T-helper 2 cell treated with Interferon-gamma antibody and Interleukin-4, amounts not matched to agents 100 ng/mL and 5 ng/mL, for 36 hours (primary cell): ENCODE measurements around the gene HMG20B. TPM values are rescaled to one million over a fixed set of nuclear protein-coding genes. Genes with fewer than 3 reads are reported as not detected.
"Not testable (repeated sequence)": the region's sequence is repeated elsewhere in the genome, so short reads cannot be mapped to it uniquely, and the experiment has no call there.

ENCODE experiments used
- intact Hi-C: fragments of 100-400 bp; cut with micrococcal nuclease; formaldehyde crosslinking; loops from one replicate; pipeline ENCODE4 v1.15.1; 2023
- total RNA-seq: library from RNA; stranded (reverse); gene quantifications from 2 replicates; pipeline ENCODE4 v1.2.3, GENCODE V29; 2022

HMG20B gene
- total RNA-seq, 1 donor from 2014 or later, result 41.0 TPM

DNA sequence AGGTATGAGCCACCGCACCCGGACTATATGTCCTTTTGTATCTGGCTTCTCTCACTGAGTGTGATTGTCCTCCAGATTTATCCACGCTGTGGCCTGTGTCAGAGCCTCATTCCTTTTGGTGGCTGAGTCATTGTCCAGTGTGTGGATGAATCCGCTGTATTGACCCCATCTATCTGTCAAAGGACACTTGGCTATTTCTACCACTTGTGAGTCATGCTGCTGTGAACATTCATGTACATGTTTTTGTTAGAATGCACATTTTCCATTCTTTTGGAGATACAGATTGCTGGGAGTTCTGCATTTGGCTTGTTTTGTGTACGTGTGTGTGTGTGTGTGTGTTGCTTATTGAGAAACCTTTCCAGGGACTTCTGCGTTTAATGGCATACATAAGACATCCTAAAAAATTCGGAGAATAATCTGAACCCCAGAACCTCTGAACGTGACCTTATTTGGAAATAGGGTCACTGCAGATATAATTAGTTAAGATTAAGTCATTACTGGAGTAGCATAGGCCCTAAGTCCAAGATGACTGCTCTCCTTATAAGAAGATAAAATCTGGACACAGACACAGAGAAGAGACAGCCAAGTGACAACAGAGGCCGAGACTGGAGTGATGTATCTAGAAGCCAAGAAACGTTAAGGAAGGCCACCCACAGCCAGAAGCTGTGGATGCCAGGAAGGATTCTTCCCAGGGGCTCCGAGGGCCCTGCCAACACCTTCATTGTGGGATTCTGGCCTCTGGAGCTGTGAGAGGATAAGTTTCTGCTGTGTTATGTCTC, 7.6 kb downstream of the HMG20B start:
- intact Hi-C loops, result no loop called here

DNA sequence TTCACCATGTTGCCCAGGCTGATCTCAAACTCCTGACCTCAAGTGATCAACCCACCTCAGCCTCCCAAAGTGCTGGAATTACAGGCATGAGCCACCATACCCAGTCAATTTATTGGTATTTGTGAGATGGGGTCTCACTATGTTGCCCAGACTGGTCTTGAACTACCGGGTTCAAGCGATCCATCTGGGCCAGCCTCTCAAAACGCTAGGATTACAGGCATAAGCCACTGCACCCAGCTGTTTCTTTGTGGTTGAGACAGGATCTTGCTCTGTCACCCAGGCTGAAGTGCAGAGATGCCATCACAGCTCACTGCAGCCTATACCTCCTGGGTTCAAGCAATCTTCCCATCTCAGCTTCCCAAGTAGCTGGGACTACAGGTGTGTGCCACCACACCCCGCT, 9.0 kb downstream of the HMG20B start:
- intact Hi-C loops, result not testable (repeated sequence)

DNA sequence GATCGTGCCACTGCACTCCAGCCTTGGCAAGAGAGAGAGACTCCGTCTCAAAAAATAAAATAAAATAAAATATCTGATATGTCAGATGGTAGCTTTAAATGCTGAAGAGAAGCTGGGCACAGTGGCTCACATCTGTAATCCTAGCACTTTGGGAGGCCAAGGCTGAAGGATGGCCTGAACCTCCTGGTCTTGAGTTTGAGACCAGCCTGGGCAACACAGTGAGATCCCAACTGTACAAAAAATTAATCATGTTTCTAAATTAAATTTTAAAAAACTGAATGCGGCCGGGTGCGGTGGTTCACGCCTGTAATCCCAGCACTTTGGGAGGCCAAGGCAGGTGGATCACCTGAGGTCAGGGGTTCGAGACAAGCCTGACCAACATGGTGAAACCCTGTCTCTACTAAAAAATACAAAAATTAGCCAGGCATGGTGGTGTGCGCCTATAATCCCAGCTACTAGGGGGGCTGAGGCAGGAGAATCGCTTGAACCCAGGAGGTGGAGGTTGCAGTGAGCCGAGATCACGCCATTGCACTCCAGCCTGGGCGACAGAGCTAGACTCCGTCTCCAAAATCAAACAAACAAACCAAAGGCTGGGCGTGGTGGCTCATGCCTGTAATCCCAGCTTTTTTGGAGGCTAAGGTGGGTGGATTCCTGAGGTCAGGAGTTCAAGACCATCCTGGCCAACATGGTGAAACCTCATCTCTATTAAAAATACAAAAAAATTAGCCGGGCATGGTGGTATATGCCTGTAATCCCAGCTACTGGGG, 11.5 kb downstream of the HMG20B start:
- intact Hi-C loops, result not testable (repeated sequence)

DNA sequence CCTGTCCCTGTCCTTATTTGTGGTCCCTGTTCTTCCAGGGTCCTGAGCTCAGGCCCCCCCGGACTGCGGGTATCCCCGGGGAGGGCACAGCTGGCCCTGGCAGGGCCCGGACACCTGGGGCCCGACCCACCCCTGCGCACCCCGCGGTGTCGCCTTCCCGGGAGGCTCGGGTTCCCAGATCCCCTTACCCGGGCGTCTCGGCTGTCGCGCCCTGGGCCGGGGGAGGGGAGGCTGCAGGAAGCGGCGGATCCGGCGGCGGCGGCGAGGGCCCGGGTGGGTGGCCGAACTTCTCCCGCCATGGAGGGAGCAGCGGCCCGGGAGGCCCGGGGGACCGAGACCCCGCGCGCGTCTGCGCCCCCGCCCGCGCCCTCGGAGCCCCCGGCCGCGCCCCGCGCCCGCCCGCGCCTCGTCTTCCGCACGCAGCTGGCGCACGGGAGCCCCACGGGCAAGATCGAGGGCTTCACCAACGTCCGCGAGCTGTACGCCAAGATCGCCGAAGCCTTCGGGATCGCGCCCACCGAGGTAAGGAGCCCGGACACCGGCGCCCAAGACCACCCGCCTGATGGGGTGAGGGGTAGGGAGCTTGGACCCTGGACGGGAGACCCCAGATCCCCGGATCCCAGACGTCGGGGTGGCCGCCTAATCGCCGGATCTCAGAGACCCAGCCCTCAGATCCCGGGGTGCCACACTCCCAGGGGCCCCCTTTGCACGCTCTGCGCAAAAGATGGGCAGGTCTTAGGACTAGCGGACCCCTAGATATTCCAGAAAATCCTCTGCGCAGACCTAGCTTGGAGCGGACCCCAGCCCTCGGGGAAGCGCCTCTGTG, 12.8 kb downstream of the HMG20B start, which contains the start of gene GIPC3:
Gene GIPC3 (plus strand): TSS at position 178 of the 826 bp plus-strand sequence. CDS start 120 bp downstream, at position 298.
- intact Hi-C loops, result no loop called here

DNA sequence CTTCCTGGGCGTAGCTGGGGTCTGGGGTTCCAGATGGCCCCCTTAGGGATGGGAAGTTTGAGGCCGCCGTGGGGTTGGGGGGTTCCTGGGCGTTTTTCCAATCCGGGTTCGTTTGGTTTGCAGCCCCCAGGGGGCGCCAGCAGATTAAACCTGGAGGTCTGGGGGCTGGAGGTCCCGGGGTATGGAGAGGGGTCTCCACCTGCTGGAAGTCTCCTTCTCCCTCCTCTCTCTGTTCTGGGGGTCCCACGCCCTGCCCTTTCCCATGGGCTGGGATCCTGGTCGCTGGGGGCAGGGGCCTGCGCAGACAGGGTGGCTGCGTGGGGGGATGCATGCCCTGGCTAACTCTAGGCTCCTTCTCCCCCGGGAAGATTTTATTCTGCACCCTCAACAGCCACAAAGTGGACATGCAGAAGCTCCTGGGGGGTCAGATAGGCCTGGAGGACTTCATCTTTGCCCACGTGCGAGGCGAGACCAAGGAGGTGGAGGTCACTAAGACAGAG, 13.4 kb downstream of the HMG20B start:
- intact Hi-C loops, result no loop called here

DNA sequence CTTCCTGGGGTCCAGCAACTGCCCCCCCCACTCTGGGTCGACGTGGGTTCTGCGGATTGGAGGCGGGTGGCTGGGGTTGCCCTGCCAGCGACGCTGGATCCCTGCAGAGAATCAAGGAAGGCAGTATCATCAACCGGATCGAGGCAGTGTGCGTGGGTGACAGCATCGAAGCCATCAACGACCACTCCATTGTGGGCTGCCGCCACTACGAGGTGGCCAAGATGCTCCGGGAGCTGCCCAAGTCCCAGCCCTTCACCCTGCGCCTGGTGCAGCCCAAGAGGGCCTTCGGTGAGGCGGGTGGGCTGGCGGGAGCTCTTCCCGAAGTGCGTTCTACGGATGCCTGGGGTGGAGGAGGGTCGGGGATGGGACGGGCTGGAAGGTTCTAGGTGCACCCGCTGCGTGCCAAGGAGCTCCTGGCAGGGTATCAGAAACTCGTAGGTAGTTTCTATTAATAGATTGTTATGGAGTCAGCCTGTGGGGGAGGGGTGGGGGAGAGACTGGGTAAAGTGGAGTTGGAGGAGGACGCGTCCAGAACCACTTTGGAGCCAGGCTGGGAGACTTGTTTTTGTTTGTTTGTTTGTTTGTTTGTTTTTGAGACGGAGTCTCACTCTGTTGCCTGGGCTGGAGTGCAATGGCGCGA, 14.1 kb downstream of the HMG20B start:
- intact Hi-C loops, result no loop called here

DNA sequence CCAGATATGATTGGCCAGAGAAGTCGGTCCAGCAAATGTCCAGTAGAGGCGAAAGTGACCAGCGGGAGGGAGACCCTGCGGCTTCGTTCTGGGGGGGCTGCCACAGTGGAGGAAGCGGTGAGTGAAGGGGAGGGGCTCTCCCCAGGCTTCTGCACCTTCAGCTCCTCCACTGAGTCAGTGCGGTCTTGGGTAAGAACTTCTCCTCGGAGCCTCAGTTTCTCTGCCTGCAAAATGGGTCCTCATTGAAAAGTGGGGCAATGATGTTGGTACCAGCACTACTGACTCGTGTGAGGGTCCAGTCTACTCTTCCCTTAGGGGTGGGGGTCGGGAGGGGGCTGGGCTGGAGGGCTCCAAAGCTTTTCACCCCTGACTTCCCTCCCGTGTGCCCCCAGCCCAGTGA, 16.7 kb downstream of the HMG20B start:
- intact Hi-C loops, result no loop called here

DNA sequence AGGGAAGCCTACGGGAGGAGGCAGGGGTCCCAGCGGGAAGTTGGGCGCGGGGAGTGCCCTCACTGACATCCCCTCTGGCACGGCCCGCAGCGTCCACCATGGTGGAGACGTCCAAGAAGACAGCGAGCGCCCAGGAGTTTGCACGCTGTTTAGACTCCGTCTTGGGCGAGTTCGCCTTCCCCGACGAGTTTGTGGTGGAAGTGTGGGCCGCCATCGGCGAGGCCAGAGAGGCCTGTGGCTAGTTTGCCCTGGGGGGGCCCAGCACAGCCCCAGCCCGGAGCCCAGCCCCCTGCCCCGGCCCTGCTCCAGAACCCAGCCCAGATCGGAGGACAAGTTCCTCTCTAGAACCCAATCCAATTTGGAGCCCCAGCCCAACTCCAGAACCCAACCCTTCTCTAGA, 17.2 kb downstream of the HMG20B start:
- intact Hi-C loops, result no loop called here

DNA sequence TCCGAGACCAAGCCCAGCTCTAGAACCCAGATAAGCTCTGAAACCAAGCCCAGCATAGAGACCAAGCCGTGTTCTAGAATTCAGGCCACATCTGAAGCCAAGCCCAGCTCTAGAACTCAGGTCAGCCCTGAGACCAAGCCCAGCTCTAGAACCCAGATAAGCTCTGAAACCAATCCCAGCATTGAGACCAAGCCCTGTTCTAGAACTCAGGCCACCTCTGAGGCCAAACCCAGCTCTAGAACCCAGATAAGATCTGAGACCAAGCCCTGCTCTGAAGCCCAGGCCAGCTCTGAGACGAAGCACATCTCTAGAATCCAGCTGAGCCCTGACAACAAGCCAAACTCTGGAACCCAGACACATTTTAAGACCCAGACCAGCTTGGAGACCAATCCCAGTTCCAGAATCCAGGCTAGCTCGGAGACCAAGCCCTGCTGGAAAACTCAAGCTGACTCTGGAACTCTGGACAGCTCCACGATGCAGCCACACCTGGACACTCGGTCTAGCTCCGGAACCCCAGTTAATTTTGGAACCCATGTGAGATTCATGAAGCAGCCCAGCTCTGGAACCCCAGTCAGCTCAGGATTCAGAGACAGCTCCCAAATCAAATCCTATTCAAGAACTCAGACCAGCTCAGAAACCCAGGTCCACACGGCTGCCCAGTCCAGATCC, 18.4 kb downstream of the HMG20B start:
- intact Hi-C loops, result no loop called here

DNA sequence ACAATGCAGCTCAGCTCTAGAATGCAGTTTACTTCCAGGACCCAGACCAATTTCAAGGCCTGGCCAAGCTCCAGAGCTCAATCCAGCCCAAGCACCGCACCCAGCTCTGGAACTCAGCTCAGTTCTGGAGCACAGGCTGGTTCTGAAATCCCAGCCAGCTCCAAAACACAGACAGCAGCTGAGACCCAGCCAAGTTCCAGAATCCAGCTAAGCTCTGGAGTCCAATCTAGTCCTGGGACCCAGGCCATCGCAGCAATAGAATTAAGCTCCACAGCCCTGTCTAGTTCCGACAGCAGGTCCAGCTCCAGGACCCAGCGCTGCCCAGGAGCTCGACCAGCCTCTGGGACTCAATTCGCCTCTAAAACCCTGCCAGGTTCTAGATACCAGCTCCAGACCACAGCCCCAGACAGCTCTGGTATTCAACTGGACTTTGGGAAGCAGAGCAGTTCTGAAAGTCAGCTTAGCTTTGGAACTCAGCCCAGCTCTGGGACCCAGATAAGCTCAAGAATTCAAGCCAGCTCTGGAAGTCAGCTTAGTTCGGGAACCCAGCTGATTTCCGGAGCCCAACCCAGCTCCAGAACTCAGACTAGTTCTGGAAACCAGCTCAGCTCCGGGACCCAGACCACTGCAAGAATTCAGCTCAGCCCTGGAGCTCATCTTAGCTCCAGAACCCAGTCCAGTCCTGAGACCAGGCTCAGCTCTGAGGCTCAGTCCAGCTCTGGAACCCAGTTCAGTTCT, 19.3 kb downstream of the HMG20B start:
- intact Hi-C loops, result no loop called here

DNA sequence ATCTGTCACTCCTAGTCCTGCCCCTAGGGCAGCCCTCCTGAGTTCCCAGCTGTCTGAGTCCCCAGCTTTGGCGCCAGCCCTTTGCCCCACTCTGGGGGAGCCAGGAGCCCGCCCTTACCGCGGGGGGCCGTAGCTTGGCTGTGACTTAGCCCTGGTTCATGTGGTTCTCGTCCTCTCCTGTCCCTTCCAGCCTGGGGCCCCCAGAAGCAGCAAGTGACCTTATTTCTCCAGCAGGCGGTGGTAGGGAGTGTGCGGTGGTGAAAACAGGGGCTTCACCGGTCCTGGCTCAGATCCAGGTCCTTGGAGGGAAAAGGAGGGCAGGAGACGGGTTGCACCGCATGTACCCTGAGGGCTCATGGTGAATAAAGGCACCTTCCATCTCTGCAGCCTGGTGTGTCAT, 20.4 kb downstream of the HMG20B start:
- intact Hi-C loops, result no loop called here

DNA sequence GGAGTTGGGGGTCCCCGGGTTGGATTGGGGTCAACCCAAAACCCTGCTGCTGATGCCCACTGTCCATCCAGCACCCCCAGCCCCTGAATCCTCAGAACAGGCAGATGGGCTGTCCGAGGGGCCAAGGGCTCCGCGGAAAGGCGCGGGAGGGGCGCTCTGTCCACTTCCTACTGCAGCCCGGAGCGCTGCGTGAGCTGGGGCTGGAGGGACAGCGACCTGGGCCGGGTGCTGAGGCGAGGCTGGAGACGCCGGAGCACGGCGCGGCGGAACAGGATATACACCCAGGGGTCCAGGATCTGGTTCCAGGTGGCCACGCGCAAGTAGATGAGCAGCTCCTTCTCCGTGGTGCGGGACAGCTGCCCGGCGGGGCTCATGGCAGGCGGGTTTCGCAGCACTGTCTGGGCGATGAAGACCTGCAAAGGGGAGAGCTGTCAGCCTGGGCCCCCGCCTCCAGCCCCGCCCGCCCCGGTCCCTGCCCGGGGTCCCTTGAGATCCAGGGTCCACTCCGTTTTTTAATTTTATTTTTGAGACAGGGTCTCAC, 22.8 kb downstream of the HMG20B start:
- intact Hi-C loops, result no loop called here

DNA sequence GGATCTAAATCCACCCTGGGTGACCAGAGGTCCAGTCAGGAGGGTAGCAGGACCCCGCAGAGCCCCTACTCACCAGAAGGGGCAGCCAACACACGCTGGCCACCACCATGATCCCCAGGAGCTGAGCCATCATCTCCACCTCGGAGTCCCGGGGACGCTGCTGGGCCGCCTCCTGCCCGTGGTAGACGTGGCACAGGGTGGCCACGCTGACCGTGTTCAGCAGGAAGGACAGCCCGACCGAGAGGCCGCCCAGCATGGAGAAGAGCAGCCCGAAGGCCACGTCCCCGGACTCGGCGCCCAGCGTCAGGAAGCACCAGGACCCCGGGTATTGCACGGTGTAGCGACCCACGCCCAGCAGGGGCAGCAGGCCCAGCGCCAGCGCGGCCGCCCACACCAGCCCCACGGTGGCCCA, 27.0 kb downstream of the HMG20B start:
- intact Hi-C loops, result no loop called here

DNA sequence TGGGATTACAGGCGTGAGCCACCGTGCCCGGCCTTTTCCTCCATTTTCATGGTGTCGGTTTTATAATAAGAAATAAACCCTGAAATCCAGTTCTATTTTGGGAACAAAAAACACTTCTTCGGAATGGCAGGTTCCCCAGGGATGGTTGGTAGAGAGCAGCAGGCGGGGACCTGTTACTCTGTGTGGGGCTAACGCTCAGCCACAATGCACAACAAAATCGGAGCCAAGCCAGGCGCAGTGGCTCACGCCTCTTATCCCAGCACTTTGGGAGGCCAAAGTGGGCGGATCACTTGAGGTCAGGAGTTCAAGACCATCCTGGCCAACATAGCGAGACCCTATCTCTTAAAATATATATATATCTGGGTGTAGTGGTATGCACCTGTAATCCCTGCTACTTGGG, 28.3 kb downstream of the HMG20B start:
- intact Hi-C loops, result no loop called here

DNA sequence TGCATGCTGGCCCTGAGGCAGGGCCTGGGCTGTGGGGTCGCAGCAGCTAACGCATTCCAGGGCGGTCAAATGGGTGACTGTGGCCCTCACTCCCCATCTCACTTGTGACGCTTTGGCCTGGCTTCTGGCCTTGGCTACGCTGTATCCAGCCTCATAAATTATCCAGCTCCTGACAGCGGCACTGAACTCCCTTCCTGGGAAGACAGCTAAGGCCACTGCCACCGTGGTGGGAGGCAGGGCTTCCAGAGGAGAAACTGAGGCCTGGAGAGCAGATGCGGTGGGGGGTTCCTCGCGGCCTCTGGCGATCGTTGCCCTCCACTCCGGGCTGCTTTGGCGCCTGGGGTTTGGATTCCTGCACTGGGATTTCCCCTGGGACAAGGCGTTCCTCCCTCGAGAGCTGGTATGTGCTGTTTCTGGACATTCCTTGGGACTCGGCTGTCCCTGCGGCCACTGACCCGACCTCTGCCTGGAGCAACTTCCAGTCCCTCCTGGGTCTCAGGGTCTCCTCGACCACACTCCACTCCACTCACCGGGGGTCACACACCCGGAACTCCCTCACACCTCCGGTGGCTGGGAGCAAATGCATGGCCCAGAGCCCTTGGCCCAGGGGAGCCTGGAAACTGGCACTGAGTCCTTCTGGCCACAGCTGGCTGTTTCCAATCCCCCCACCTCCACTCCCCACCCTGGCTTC, 30.5 kb downstream of the HMG20B start:
- intact Hi-C loops, result no loop called here

DNA sequence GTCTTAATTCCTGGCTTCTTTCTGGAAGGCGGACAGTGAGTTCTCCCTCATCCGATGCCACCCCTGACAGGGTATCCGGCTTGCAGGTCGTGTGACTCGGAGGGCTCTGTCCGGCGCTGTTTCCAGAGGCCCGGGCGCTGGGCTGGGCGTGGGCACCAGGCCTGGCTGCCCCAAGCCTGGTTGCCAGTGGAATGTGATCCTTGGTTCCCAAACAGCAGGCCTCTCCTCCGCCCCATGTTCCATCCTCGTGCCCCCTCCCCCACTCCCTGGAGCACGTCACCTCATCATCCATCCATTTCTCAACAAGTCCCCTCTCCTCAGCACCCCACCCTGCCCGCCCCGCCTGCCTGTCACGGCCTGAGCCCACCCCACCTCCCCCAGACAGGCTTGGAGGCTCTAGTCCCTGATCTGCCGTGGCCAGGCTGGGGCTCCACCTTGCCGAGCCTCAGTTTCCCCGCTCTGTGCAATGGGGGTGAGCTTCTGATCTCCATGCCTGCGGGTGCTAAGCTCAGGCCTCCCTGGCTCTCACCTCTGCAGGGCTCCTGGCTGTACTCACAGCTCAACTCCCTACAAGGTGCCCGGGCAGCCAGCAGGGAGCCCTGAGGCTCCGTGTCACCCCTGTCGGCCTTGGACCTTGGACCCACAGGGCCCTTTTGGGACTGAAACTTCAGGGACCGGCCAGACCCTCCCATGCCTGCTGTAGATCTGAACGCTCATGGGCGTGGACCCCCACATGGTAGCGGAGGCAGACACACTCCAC, 31.7 kb downstream of the HMG20B start:
- intact Hi-C loops, result no loop called here

DNA sequence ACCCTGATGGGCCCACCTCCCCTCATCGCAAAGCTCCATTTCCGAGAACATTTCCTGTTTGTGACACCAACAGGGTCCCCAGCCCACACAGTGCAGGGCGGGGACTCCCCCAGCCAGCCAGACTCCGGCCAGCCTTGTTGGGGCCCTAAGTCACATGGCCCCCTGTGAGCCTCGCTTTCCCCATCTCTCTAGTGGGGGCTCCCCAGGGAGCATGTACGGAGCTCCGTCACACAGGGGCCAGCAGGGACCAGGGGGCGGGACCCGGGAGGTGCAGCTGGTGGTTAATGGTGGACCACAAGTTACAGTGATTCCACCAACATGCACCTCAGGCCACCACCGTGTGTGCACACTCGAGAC, 32.2 kb downstream of the HMG20B start:
- intact Hi-C loops, result loop anchor here (1.0 kb wide), 1 partner anchor 60 kb away; no protein-coding TSS in a partner anchor

DNA sequence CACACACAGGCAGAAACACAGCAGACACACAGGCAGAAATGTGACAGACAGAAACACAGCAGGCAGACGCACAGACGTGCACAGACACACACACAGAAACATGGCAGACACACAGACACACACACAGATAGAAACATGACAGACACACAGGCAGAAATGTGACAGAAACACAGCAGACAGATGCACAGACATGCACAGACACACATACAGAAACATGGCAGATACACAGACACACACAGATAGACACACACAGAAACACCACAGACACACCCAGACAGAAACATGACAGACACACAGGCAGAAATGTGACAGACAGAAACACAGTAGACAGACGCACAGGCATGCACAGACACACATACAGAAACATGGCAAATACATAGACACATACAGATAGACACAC, 32.6 kb downstream of the HMG20B start:
- intact Hi-C loops, result loop anchor here (1.0 kb wide), 1 partner anchor 60 kb away; no protein-coding TSS in a partner anchor
